Gastroesophageal sphincter (tissue), 3 donors: ENCODE results near the gene AAK1.

Experiments used
- EP300 ChIP-seq: sonication (generic); formaldehyde crosslinking; IDR thresholded peaks from one replicate; pipeline ENCODE4 v1.6.1; 2017; ENCODE audit warnings: antibody characterized with exemption, mild to moderate bottlenecking
- POLR2A ChIP-seq, 2 donors: fragments of 450-650 bp; IDR thresholded peaks; one replicate each; pipeline ENCODE4 v1.6.1; 2017; ENCODE audit warnings: antibody characterized with exemption in 2 of 2, mild to moderate bottlenecking in 2 of 2, moderate library complexity in 1 of 2
- POLR2AphosphoS5 ChIP-seq: sonication (generic); formaldehyde crosslinking; IDR thresholded peaks from one replicate; pipeline ENCODE4 v1.6.1; 2017; ENCODE audit warnings: antibody characterized with exemption
- TF ChIP-seq, protein P1 (sequence below), 4 experiments: fragments of 200-600 bp in 2 of 4; fragments of 450-650 bp in 2 of 4; sonication (generic) in 1 of 4; IDR thresholded peaks; one replicate each; pipeline ENCODE4 v1.5.1; 2017 to 2019; ENCODE audit warnings: antibody characterized with exemption in 4 of 4, mild to moderate bottlenecking in 2 of 4, moderate library complexity in 2 of 4

DNA sequence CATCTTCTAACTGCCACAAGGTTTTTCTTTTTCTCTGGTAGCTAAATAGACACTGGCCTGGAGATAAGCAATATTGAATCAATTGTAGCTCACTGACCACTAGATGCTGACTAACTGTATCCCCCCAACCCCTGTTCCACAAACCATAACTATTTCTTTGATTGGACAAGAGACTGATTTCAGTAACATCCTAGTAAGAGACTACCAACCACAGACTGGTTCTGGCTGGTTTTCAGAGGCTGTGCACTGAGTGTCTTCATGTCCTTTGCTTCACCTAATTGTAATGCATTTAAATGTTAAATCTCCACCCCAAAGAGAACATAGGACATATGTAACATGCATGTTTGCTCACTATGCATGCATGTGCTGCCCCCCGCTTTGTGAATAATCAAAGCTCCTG is 3.2 kb upstream of the AAK1 start:
- TF ChIP-seq, protein P1, sequence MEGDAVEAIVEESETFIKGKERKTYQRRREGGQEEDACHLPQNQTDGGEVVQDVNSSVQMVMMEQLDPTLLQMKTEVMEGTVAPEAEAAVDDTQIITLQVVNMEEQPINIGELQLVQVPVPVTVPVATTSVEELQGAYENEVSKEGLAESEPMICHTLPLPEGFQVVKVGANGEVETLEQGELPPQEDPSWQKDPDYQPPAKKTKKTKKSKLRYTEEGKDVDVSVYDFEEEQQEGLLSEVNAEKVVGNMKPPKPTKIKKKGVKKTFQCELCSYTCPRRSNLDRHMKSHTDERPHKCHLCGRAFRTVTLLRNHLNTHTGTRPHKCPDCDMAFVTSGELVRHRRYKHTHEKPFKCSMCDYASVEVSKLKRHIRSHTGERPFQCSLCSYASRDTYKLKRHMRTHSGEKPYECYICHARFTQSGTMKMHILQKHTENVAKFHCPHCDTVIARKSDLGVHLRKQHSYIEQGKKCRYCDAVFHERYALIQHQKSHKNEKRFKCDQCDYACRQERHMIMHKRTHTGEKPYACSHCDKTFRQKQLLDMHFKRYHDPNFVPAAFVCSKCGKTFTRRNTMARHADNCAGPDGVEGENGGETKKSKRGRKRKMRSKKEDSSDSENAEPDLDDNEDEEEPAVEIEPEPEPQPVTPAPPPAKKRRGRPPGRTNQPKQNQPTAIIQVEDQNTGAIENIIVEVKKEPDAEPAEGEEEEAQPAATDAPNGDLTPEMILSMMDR (IDR thresholded peaks at IDR 0.05), result no peak
- no peak for TF ChIP-seq POLR2A (IDR thresholded peaks at IDR 0.05)
- TF ChIP-seq EP300, result no peak
- TF ChIP-seq POLR2AphosphoS5, result no peak
